HepG2 (cell line): ENCODE measurements around the gene FAM24A. TPM values are rescaled to one million over a fixed set of nuclear protein-coding genes. Genes with fewer than 3 reads are reported as not detected.

Source experiments
- ATF1 ChIP-seq: IDR thresholded peaks from 2 replicates; pipeline ENCODE4 v1.6.1; 2016; ENCODE audit warnings: mild to moderate bottlenecking, control low read depth
- ATF2 ChIP-seq: sonication (generic); formaldehyde crosslinking; IDR thresholded peaks from 2 replicates; pipeline ENCODE4 v1.4.0; 2020; ENCODE audit warnings: missing genetic modification reagents
- BRF2 ChIP-seq: sonication (generic); formaldehyde crosslinking; IDR thresholded peaks from 2 replicates; pipeline ENCODE4 v1.8.1; 2022; ENCODE audit warnings: mild to moderate bottlenecking, missing genetic modification reagents
- CBX5 ChIP-seq: sonication (generic); formaldehyde crosslinking; IDR thresholded peaks from 2 replicates; pipeline ENCODE4 v1.4.0; 2020; ENCODE audit warnings: missing genetic modification reagents, borderline replicate concordance
- CHD2 ChIP-seq: IDR thresholded peaks from 2 replicates; pipeline ENCODE4 v1.6.1; 2011; ENCODE audit warnings: low read depth, low read length, improper control_type of control experiment
- ETV6 ChIP-seq: sonication (generic); formaldehyde crosslinking; conservative IDR thresholded peaks from 2 replicates; pipeline ENCODE4 v1.4.0; 2020; ENCODE audit warnings: missing genetic modification reagents
- GLI4 ChIP-seq: sonication (generic); formaldehyde crosslinking; IDR thresholded peaks from 2 replicates; pipeline ENCODE4 v1.5.1; 2020; ENCODE audit warnings: missing genetic modification reagents, mild to moderate bottlenecking, moderate library complexity, borderline replicate concordance
- GMEB1 ChIP-seq: sonication (generic); formaldehyde crosslinking; IDR thresholded peaks from 2 replicates; pipeline ENCODE4 v1.5.1; 2020; ENCODE audit warnings: missing genetic modification reagents, mild to moderate bottlenecking, borderline replicate concordance
- GTF3A ChIP-seq: sonication (generic); formaldehyde crosslinking; conservative IDR thresholded peaks from 2 replicates; pipeline ENCODE4 v1.4.0; 2020; ENCODE audit warnings: mild to moderate bottlenecking, missing genetic modification reagents
- ISX ChIP-seq: sonication (generic); formaldehyde crosslinking; conservative IDR thresholded peaks from 2 replicates; pipeline ENCODE4 v1.5.0; 2020; ENCODE audit warnings: missing genetic modification reagents
- KDM5B ChIP-seq: sonication (generic); formaldehyde crosslinking; IDR thresholded peaks from 2 replicates; pipeline ENCODE4 v1.4.0; 2020; ENCODE audit warnings: missing genetic modification reagents, mild to moderate bottlenecking, borderline replicate concordance
- KMT2B ChIP-seq: IDR thresholded peaks from 2 replicates; pipeline ENCODE4 v1.6.1; 2016; ENCODE audit warnings: missing genetic modification reagents, missing compliant biosample characterization
- MAF1 ChIP-seq: sonication (generic); formaldehyde crosslinking; IDR thresholded peaks from 2 replicates; pipeline ENCODE4 v1.5.0; 2020; ENCODE audit warnings: missing genetic modification reagents, borderline replicate concordance
- MYC ChIP-seq: sonication (generic); formaldehyde crosslinking; IDR thresholded peaks from 2 replicates; pipeline ENCODE4 v1.9.0; 2021; ENCODE audit warnings: missing genetic modification reagents, borderline replicate concordance
- PHF21A ChIP-seq: sonication (generic); formaldehyde crosslinking; IDR thresholded peaks from 2 replicates; pipeline ENCODE4 v1.5.0; 2020; ENCODE audit warnings: mild to moderate bottlenecking, missing genetic modification reagents
- RARG ChIP-seq: sonication (generic); formaldehyde crosslinking; IDR thresholded peaks from 2 replicates; pipeline ENCODE4 v1.4.0; 2020; ENCODE audit warnings: low read depth, mild to moderate bottlenecking, missing genetic modification reagents
- SAFB2 ChIP-seq: sonication (generic); formaldehyde crosslinking; IDR thresholded peaks from 2 replicates; pipeline ENCODE4 v1.5.1; 2020; ENCODE audit warnings: missing genetic modification reagents, low read depth, mild to moderate bottlenecking, borderline replicate concordance
- TEAD2 ChIP-seq: sonication (generic); formaldehyde crosslinking; IDR thresholded peaks from 2 replicates; pipeline ENCODE4 v1.9.0; 2021; ENCODE audit warnings: missing genetic modification reagents
- ZBTB21 ChIP-seq: sonication (generic); formaldehyde crosslinking; IDR thresholded peaks from 2 replicates; pipeline ENCODE4 v1.4.0; 2020; ENCODE audit warnings: missing genetic modification reagents
- ZNF121 ChIP-seq: sonication (generic); formaldehyde crosslinking; IDR thresholded peaks from 2 replicates; pipeline ENCODE4 v1.5.0; 2020; ENCODE audit warnings: mild to moderate bottlenecking, missing genetic modification reagents
- ZNF180 ChIP-seq: sonication (generic); formaldehyde crosslinking; IDR thresholded peaks from 2 replicates; pipeline ENCODE4 v1.4.0; 2020; ENCODE audit warnings: low read depth, missing genetic modification reagents, borderline replicate concordance
- ZNF230 ChIP-seq: sonication (generic); formaldehyde crosslinking; IDR thresholded peaks from 2 replicates; pipeline ENCODE4 v1.4.0; 2020; ENCODE audit warnings: mild to moderate bottlenecking, missing genetic modification reagents
- ZNF773 ChIP-seq: sonication (generic); formaldehyde crosslinking; IDR thresholded peaks from 2 replicates; pipeline ENCODE4 v1.4.0; 2020; ENCODE audit warnings: missing genetic modification reagents, borderline replicate concordance
- ZSCAN30 ChIP-seq: sonication (generic); formaldehyde crosslinking; IDR thresholded peaks from 2 replicates; pipeline ENCODE4 v1.5.0; 2020; ENCODE audit warnings: mild to moderate bottlenecking, missing genetic modification reagents
- polyA plus RNA-seq, 8 experiments: library from polyadenylated mRNA; depleted of rRNA in 3 of 8; stranded (reverse) in 7 of 8; unstranded in 1 of 8; fragments of >200 nt; fragmentation: Illumina TruSeq in 4 of 8; extraction: Trizol in 4 of 8; gene quantifications; 2 replicates each; pipeline versions ENCODE4 v1.2.1 to v1.2.3, GENCODE V29; 2011 to 2016; ENCODE audit warnings: low read depth in 4 of 8, missing spikeins in 1 of 8, mixed read lengths in 1 of 8; ENCODE audit not compliant: insufficient read depth in 1 of 8
- total RNA-seq, 5 experiments: library from RNA; depleted of rRNA; stranded (reverse); fragments of >200 nt; fragmentation: Illumina TruSeq; extraction: Trizol; gene quantifications; 2 replicates each; pipeline ENCODE4 v1.2.3, GENCODE V29; 2016; ENCODE audit warnings: low read depth in 1 of 5

FAM24A gene
- total and polyA plus RNA-seq, 2 of the 13 experiments (the other 11 are each of a cell fraction or from before 2014, with no cell fraction given), result not detected

- TF ChIP-seq ATF1 (CRISPR knock-in tag) (no peak), ZNF180 (CRISPR knock-in tag) (peak; percentile 99; the same call in 1 of the 2 replicates), ZBTB21 (CRISPR knock-in tag) (peak; percentile 95), ISX (peak; percentile 100), ETV6 (CRISPR knock-in tag) (peak; percentile 100), ZSCAN30 (CRISPR knock-in tag) (peak; percentile 100), ZNF230 (CRISPR knock-in tag) (peak; percentile 100), ZNF773 (CRISPR knock-in tag) (peak; percentile 100), GMEB1 (CRISPR knock-in tag) (peak; percentile 60; the same call in 1 of the 2 replicates), TEAD2 (CRISPR knock-in tag) (peak; percentile 100), MYC (CRISPR knock-in tag) (peak; percentile 93), KDM5B (CRISPR knock-in tag) (peak; percentile 100), ATF2 (CRISPR knock-in tag) (peak; percentile 100), SAFB2 (CRISPR knock-in tag) (peak; percentile 99), GLI4 (CRISPR knock-in tag) (peak; percentile 100), PHF21A (CRISPR knock-in tag) (0 out of 2 replicates have a peak, but pooled peaks have one; percentile 53), CBX5 (CRISPR knock-in tag) (peak; percentile 100), KMT2B (CRISPR knock-in tag) (peak; percentile 99), BRF2 (peak; percentile 98), GTF3A (CRISPR knock-in tag) (no peak), MAF1 (peak; percentile 100), CHD2 (no peak), RARG (peak; percentile 100), ZNF121 (CRISPR knock-in tag) (peak; percentile 84; the same call in 1 of the 2 replicates)
Measured at GRCh38 chr10:122911889-122912484, 1.6 kb downstream of the FAM24A start (continued).
